Suprapubic skin (tissue), 4 donors: ENCODE results near the gene MRPL19.

Experiments
- CTCF ChIP-seq, 2 donors: fragments of 200-600 bp in 1 of 2; fragments of 450-650 bp in 1 of 2; sonication (generic) in 1 of 2; IDR thresholded peaks; one replicate each; pipeline ENCODE4 v1.5.1; 2016 to 2019; ENCODE audit warnings: antibody characterized with exemption in 2 of 2, mild to moderate bottlenecking in 1 of 2, moderate library complexity in 1 of 2
- EP300 ChIP-seq: sonication (generic); formaldehyde crosslinking; IDR thresholded peaks from one replicate; pipeline ENCODE4 v1.6.1; 2017; ENCODE audit warnings: antibody characterized with exemption
- POLR2A ChIP-seq, 2 donors: fragments of 450-650 bp; IDR thresholded peaks; one replicate each; pipeline ENCODE4 v1.6.1; 2017; ENCODE audit warnings: antibody characterized with exemption in 2 of 2, mild to moderate bottlenecking in 2 of 2, moderate library complexity in 2 of 2
- POLR2AphosphoS5 ChIP-seq, 3 donors: sonication (generic); formaldehyde crosslinking; IDR thresholded peaks; one replicate each; pipeline ENCODE4 v1.6.1; 2017; ENCODE audit warnings: antibody characterized with exemption in 3 of 3

GRCh38 chr2:75656563-75656962 lies 10.0 kb downstream of the MRPL19 start:
- TF ChIP-seq POLR2A (IDR thresholded peaks at IDR 0.05) (no peak), CTCF (IDR thresholded peaks at IDR 0.05) (no peak), POLR2AphosphoS5 (IDR thresholded peaks at IDR 0.05) (no peak), EP300 (no peak)
